Inflammatory macrophage (primary cell): ENCODE data around the gene TLX1.

Experiments used
- DNase-seq, 2 donors: peaks; one replicate each; pipeline ENCODE4 v3.0.0-alpha.2; 2020 to 2022
- total RNA-seq, 18 experiments: gene quantifications; one replicate each; lab custom pipeline; 2026; ENCODE audit warnings: mixed read lengths in 6 of 18, inconsistent platforms in 2 of 18; lab: John Stamatoyannopoulos, UW

TLX1 gene
- 0 to 0.03 (median 0) reads per million in 18 experiments for total RNA-seq

DNA sequence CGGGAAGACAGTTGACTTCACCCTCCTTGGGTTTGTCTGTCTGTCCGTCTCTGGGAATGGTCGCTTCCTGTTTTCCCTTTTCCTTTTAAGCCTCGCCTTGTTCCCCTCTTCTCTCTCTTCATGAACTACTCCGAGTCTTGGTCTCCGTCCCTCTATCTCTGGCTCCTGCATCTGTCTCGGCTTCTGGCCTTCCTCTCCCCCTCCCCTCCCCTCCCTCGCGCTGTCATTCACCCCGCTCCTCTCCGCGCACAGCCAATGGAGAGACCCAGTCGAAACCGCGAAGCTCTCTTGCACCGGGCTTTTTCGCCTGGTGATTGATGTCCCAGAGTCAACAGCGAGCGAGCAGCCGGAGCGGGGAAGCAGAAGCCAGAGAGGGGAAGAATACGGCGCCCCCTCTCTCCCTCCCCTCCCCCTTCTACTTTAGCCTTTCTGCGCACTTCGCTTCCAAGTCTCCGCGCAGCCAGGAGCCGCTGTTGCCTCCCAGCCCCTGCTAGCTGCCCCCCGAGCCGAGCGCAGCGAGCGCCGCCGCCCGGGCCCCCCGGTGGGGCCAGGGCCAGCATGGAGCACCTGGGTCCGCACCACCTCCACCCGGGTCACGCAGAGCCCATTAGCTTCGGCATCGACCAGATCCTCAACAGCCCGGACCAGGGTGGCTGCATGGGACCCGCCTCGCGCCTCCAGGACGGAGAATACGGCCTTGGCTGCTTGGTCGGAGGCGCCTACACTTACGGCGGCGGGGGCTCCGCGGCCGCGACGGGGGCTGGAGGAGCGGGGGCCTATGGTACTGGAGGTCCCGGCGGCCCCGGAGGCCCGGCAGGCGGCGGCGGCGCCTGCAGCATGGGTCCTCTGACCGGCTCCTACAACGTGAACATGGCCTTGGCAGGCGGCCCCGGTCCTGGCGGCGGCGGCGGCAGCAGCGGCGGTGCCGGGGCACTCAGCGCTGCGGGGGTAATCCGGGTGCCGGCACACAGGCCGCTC lies at the start of gene TLX1:
TLX1 (plus strand) TSS at position 317 of the 978 bp plus-strand sequence; CDS start at position 559, 242 bp downstream.
- no peak for DNase-seq

DNA sequence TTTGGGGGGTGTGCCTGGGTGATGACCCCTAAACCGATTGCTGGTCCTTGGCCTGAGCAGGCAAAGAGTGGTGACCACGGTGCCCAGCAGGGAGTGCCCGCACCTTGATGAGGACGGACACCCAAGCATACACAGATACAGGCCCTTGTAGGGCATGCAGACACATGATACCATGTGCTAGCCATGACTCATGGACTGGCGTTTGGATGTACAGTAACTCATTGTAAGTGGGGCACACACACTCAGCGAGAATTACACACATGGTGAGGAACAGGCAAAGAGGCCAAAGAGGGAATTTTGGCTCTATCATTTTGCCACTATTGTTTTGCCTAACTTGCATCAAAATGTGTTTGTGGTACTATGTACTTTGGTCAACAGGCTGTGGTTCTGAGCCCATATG lies 45.3 kb upstream of the TLX1 start:
- DNase-seq = no peak

DNA sequence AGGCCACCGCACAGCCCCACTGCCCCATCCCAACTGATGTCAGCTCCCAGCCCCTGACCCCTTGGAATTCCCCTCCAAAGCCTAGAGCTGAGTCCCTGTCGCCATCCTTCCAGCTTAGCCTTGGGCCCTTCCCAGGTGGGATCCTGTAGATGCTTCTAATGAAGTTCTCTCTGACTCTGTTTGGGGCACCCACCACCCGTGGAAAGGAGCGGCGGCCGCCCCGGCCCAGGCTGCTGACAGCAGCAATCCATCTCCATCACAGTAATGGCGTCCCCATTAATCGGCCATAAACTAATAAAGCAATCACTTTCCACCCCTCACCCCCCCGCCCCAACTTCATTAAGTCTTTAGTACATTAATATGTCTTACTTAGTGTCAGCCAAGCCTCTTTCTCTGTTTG lies 43.7 kb upstream of the TLX1 start:
- no peak for DNase-seq

DNA sequence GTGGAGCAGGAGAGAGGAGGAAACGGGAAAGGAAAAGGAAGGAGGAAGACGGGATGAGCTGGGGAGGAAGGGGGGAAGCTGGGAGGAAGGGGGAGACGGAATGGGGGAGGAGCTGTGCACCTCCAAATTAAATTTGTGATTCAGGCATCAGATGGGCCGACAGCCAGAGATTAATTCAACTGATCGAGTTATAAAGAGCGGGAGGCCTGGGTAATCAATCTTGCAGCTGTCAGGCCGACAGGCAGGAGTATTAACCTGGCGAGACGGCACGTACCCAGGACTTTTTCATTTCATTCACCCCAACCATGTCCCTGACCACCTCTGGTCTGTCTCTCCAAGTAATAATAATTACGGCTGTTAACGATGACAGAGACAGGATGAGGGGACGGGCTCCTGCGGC lies 43.1 kb upstream of the TLX1 start:
- no peak for DNase-seq

DNA sequence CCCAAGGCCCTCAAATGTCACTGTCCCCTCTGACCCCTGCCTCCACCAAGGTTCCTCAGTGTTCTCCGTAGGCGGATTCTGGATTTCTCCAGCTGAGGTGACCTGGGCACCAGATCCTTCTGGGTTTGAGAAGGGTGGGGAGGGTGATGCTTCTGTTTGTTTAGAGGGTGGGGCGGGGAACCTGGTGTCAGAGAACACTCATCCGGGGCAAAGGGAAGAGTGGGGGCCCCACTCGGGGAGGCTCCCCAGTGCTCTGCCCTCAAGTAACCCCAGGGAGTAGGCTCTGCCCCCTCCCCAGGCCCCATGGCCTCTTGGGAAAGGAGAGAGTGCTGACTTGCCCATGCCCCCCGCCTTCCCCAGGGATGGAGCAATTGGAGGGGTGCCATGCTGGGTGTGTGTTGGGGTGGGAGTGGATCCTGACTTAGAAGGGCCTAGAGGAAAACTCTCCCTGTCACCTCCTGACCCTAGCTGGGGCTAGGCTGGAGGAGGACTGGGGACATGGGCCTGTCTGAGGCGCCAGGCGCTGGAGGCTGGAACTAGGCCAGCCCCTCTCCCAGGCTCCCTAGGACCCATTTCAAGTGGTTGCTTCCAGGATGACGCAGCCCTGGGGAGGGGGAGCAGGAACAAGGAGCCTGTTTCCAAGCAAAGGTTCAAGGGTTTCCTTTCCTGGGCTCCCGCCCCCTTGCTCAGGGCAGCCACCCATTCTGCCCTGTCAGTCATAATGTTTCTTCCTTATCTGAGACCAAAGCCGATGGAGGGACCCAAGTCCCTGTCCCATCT lies 41.4 kb upstream of the TLX1 start:
- no peak for DNase-seq

DNA sequence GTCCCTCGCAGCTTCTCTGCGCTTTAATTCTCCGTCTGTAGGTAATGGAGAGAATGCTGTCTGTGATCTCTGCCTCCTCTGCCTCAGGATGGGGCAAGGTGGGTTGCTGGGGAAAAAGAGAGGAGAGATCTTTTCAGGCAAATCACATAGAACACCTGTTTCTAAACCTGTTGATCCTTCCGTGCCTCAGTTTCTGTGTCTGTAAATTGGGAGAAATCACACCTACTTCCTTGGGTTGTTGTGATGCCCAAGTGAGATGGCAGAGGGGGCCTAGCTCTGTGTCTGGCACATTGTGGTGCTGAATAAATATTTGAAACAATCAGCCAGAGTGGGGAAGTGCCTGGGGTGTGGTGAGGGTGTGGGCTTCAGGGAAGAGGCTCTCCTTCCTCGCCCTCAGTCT lies 40.5 kb upstream of the TLX1 start:
- DNase-seq = no peak

DNA sequence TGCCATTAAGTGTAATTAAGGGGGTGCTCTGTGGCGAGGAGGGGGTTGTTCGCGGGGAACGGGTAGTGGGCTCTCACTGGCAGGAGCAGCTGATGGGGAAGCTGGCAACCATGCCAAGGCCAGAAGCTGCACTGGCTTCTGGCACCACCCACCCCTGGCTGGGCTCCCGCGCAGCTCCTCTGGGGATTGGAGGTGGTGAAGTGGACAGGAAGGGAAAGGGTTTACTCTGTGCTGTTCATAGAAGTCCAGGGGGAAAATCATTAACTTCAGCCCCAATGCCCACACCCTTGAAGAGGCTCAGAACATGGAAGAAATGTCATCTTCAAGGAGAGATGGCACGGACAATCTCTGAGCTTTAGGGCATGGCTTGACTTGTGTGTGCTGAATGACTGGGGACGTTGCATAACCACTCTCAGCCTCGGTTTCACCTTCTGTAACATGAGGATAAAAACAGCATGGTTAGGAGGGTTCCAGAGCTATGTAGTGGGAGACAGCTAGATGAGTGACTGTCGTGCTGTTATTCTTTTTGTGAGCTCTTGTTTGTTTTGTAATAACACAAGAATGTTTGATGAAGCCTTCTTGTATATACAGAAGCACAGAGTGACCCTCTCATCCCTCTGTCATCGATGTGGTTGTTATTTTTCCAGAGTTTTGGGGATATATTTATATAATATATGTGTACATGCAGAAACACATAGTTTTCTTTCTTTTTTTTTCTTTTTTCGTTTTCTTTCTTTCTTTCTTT lies 39.4 kb upstream of the TLX1 start:
- DNase-seq = no peak

DNA sequence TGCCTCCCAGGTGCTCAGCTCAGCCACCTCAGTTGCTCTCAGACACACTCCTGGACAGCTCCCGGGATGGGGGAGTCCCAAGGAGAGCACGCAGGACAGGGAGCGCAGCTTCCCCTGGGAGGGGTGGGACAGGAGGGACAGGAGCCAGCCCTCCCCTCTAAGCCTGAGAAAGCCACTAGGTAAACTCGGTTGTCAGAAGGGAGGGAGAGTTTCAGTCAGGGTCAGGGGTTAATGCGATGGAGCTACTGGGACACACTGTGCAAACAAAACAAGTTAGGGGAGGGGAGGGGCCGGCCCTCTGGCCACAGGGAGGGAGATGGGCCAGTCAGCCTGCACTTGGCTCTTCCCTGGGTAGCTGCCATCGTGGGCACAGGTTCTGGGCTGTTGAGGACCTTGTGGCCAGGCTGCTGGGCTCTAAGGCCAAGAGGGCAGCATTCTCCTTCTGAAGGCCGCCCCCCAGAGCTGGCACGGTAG lies 38.2 kb upstream of the TLX1 start:
- DNase-seq = no peak

DNA sequence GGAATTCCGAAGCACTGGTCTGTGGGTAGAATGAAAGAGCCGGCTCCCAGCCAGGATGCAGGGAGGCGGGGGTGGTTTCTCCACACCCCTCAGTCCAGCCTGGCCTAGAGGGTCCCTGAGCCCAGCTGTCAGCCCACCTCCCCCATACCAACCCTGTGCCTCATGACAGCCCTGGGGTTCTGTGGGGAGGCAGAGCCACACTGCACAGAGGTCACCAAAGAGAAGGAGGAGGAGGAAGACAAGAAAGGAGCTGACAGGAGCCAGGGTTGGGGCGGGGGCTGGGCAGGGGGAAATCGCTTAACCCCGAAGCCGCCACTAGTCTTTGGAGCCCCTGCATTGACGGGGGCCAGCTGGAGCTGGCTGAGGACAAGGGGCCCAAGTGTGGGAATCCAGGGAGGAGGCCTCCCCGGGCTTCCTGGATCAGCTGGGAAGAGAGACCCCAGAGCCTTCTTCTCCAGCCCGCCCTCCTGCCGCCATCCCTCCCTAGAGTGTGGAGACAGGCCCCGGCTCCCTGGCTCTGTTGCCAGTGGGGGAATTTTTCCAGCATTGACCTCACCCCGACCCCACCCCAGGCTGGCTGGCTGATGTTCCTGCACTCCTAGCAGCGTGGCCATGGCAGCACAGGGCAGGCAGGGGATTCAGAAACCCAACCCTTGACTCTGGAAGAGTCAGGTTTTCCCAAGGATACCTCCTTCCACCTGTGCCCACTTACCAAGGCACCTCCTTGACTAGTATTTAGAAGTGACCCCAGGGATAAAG lies 36.8 kb upstream of the TLX1 start:
- no peak for DNase-seq

DNA sequence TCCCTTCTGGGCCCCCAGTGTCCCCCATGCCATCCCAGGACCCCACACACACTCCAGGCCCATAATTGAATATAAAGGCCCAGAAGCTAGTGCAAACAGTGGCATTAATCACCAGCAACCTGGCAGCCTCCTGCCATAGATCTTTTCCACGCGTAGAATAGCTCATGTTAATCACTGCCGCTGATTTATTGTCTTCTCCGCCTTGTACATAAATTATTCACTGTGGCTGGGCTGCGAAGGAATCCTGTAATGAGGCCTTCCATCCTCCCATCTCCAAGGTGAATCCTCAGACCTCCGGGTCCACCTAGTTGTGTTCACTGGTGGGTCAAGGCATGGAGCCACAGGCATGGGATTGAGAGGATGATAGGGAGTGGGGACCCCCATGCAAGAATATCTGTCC lies 36.1 kb upstream of the TLX1 start:
- DNase-seq = no peak

DNA sequence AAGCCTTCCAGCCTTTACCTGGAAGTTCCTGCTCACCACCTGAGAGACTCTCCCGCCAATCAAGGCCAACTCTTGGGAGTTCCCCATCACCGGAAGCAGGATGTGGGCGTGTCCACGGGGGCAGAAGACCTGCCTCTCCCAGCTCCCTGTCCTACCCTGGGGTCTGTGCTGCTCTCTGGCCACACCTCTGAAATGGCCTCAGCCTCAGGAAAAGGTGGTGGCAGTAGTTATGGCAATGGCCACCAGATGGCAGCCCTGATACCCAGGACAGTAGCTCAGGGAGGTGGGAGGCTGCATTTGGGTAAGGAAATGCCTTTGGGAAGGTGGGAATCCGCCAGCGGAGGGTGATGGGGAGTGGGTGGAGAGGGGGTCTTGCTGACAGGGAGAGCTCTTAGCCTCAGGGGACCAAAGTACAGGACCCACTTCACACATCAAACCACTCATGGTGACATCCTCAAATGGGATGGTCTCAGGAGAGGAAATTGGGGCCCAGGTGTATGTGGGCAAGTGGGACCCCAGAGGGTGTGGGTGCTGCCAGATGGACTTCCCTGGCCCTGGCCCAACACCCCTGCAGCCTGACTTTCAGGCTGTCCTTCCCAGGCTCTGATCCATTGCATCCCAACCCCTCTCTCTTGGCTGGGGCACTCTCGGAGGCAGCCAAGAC lies 35.4 kb upstream of the TLX1 start:
- DNase-seq = peak; percentile 64 to 71

DNA sequence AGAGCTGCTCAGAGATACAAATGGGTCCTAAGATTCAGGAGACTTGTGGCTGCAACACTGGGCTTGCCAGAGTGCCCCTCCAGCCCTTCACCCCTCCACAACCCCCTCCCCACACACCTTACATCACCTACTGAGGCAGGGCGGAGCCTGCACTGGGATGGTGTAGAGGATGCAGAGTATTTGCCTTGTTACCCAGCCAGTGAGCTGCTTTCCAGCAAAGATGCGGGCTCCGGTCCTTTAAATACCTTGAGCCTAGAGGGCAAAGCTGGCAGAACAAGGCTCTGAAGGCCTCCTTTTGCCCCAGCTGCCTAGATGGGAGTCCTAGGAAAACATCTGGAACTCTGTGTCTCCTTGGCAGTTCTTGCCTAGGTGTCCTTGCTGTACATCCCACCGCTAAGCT lies 34.7 kb upstream of the TLX1 start:
- no peak for DNase-seq

DNA sequence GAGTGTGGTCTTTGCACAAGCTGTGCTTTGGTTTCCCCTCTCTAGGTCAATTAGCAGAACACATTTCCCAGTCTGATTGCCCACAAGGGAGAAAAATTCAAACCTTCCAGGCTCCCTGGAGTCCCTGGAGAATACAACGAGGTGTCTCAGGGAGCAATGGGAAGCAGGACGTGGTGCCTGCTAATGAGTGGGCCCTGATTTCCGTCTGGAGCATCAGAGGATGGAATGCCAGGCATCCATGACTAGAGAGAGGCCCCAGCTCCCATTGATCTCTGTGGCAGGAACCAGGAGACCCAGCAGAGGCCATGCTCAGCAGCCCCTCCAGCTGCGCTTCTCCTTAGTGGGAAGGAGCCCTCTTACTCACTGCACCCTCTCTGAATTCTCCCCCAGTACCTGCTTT lies 33.2 kb upstream of the TLX1 start:
- no peak for DNase-seq

DNA sequence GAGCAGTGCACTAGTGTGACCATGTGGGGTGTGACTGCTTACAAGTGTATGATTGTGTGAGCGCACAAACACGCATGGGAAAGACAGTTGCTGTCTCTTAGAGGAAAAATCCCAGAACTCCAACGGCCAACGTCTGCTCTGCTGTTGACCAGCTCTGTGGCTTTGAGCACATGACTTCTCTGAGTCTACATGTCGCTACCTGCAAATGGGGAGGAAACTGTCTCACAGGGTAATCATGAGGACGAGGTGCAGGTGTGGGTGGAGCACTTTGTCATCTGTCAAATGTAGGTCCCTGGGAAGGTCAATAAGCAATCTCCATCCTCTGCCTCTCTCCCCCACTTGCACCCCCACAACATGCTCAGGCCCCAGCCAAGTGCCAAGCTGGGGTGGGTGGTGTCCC lies 31.2 kb upstream of the TLX1 start:
- no peak for DNase-seq

DNA sequence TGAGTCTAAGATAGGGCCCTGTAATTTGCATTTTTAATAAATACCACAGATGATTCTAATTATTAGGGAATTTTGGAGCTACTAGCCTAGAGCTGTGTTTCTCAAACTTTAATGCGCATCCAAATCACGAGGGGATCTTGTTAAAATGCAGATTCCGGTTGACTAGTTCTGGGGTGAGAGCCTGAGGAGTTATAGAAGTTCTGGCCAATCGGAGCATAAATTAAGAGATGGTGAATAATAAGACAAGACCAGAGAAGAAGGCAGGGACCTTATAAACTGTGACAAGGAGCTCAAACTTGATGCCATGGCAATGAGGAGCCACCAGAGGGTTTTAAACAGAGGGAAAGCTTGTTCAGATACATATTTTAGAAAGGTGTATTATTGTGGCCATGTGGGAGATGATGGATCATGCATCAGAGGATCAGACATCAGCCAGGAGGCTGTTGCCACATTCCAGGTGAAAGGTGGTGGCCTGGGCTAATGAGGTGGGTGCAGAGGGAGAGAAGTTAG lies 29.7 kb upstream of the TLX1 start:
- no peak for DNase-seq

DNA sequence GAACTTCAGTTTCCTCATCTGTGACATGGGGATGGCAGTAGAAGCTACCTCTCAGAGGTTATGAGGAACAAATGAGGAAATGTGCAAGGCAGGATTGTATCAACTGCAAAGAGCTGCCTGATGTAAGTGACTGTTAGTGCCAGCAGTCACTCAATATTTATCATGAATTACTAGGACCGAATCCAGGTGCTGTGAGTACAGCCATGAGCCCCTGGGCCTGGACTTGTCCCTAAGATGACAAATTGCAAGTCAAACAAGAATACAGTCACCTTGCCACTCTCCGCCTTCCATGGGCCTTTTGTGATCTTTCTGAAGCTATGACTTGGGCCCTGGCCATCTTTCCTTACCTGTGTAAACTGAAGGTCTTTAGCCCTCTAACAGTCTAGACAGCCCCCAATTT lies 27.7 kb upstream of the TLX1 start:
- DNase-seq = peak in 1 of 2 donors; percentile 15

DNA sequence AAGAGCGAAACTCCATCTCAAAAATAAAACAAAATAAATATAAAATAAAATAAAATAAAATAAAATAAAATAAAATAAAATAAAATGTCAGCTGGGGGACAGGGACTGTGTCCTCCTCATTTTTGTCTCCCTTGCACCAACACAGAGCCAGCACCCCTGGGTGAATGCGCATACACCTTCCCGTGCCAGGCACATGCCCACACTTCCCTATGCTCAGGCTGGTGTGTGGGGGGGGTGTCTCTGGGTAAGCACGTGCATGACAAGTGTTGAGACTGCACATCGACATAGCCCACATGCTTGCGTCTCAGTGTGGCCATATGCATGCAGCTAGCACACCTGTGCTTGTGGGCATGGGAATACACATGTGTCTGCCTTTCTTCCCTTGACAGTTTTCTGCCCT lies 24.7 kb upstream of the TLX1 start:
- DNase-seq = no peak

DNA sequence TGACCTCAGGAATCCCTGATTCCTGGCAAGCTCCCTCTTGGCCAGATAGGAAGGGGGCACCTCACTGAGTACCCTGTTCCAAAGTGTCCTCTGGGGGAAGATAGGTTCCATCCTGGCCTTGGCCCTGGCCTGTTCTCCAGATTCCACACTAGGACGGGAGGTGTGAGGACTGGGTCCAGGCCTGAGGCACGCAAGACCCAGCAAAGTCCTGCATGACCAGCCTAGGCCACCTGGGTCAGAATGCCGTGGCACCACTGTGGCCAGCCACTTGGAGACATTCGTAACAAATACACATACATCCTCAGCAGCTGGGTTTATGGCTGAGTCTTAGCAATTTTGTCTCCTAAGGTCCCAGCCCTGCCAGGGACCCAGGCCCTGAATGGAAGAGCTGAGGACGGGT lies 23.3 kb upstream of the TLX1 start:
- no peak for DNase-seq

DNA sequence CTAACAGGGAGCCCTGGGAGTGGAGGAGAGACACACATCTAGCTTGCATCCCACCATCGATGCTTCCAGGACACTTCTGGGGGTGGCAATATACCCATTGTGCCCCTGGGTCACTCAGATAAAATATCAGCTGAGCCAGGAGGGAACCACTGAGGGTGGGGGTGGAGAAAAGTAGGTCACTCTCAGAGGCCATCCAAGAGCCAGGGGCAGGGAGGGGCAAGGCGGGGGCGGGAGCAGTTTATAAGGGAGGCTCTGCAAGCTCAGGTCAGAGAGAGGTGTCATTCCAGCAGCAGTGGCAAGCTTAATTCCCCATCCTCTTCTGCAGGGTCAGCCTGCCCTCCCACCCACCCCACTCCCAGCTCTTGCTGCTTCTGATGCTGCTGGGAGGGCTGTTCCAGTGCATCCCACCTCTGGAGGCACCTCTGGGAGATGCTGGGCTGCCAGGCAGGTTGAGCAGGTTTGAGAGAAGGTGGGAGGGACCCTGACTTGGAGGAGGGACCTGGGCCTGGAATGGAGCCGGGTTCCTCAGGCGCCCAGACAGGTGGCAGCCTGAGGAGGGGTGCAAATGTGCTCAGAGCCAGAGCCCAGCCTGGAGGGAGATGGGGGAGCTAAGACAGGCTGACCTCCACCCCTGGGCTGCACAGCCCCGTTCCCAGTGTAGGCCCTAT lies 20.1 kb upstream of the TLX1 start:
- no peak for DNase-seq

DNA sequence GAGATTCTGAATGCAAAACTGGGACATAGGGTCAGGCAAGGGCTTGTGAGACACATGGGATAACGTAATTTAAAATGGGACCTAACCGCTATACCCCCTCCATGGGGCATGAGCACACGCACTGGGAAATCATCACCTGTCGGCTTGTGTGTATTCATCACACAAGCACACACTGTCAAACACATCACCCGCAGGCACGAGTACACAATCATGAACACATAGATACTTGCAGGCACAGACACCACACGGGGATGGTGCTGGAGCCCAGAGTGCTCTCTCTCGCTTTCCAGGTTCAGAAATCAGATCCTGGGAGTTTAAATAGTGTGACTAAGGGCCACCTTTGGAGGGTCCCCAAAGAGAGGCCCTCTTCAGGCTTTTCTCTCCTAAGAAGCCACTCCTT lies 19.6 kb upstream of the TLX1 start:
- no peak for DNase-seq
